Measurements from ENCODE around the gene FAM170B.

FAM170B gene

GRCh38 chr10:49174261-49174925 lies 40.6 kb upstream of the FAM170B start:
- no peaks in the 10 kb centered on the region for H3K9me2 ChIP-seq (replicated peaks; ENCODE audit: low read depth, low read length)
- no peak overlapping the region for H3K4me3 ChIP-seq (ENCODE audit: low read length, poor library complexity, severe bottlenecking)
- no peak overlapping the region for H2AFZ ChIP-seq (ENCODE audit: low read length)
- H3K4me2 ChIP-seq (ENCODE audit: low read depth, low read length, poor library complexity, severe bottlenecking), result no peak overlapping the region
- H3K9me3 ChIP-seq (ENCODE audit: insufficient read depth, low read depth, low read length), result no peaks in the 10 kb centered on the region
- no peaks in the 10 kb centered on the region for H3K36me3 ChIP-seq (ENCODE audit: insufficient read depth, low read length)
- no peak overlapping the region for H3K9ac ChIP-seq (ENCODE audit: low read depth, low read length, poor library complexity, severe bottlenecking)
- TF ChIP-seq EZH2phosphoT487 (IDR thresholded peaks at IDR 0.05; ENCODE audit: borderline replicate concordance) (no peak), CTCF (conservative IDR thresholded peaks at IDR 0.05; ENCODE audit: low read length) (no peak)
- H3F3A ChIP-seq (ENCODE audit: low read depth), result no peaks in the 10 kb centered on the region
- H3K79me2 ChIP-seq (ENCODE audit: insufficient read depth, low read length), result no peaks in the 10 kb centered on the region
- no peaks in the 10 kb centered on the region for H4K20me1 ChIP-seq (ENCODE audit: insufficient read depth, low read length, poor library complexity, severe bottlenecking)
- H3K27me3 ChIP-seq (ENCODE audit: insufficient read depth, low read length, poor library complexity, severe bottlenecking), result no peaks in the 10 kb centered on the region
- H3K4me1 ChIP-seq (ENCODE audit: insufficient read depth, low read length, poor library complexity, severe bottlenecking), result peaks cover 6% of the 10 kb centered on the region

- no peaks in the 10 kb centered on the region for H3K79me2 ChIP-seq (ENCODE audit: insufficient read depth, low read length)
- H3K9me2 ChIP-seq (replicated peaks; ENCODE audit: low read depth, low read length), result no peaks in the 10 kb centered on the region
- no peaks in the 10 kb centered on the region for H3F3A ChIP-seq (ENCODE audit: low read depth)
- H4K20me1 ChIP-seq (ENCODE audit: insufficient read depth, low read length, poor library complexity, severe bottlenecking), result no peaks in the 10 kb centered on the region
- no peaks in the 10 kb centered on the region for H3K9me3 ChIP-seq (ENCODE audit: insufficient read depth, low read depth, low read length)
- peaks cover 6% of the 10 kb centered on the region for H3K4me1 ChIP-seq (ENCODE audit: insufficient read depth, low read length, poor library complexity, severe bottlenecking)
- H3K36me3 ChIP-seq (ENCODE audit: insufficient read depth, low read length), result no peaks in the 10 kb centered on the region
- TF ChIP-seq CTCF (conservative IDR thresholded peaks at IDR 0.05; ENCODE audit: low read length) (no peak), EZH2phosphoT487 (IDR thresholded peaks at IDR 0.05; ENCODE audit: borderline replicate concordance) (no peak)
- H3K9ac ChIP-seq (ENCODE audit: low read depth, low read length, poor library complexity, severe bottlenecking), result no peak overlapping the region
- no peak overlapping the region for H3K4me2 ChIP-seq (ENCODE audit: low read depth, low read length, poor library complexity, severe bottlenecking)
- no peak overlapping the region for H3K4me3 ChIP-seq (ENCODE audit: low read length, poor library complexity, severe bottlenecking)
- H2AFZ ChIP-seq (ENCODE audit: low read length), result no peak overlapping the region
- no peaks in the 10 kb centered on the region for H3K27me3 ChIP-seq (ENCODE audit: insufficient read depth, low read length, poor library complexity, severe bottlenecking)
Measured at GRCh38 chr10:49173853-49174252, 40.0 kb upstream of the FAM170B start.

GRCh38 chr10:49173201-49173772 lies 39.5 kb upstream of the FAM170B start:
- Histone ChIP-seq H3K9me2 (replicated peaks; ENCODE audit: low read depth, low read length) (no peaks in the 10 kb centered on the region), H3K27me3 (ENCODE audit: insufficient read depth, low read length, poor library complexity, severe bottlenecking) (no peaks in the 10 kb centered on the region), H3K9ac (ENCODE audit: low read depth, low read length, poor library complexity, severe bottlenecking) (no peak overlapping the region), H3K36me3 (ENCODE audit: insufficient read depth, low read length) (no peaks in the 10 kb centered on the region), H3K4me3 (ENCODE audit: low read length, poor library complexity, severe bottlenecking) (no peak overlapping the region), H3K4me2 (ENCODE audit: low read depth, low read length, poor library complexity, severe bottlenecking) (no peak overlapping the region), H3K9me3 (ENCODE audit: insufficient read depth, low read depth, low read length) (no peaks in the 10 kb centered on the region), H4K20me1 (ENCODE audit: insufficient read depth, low read length, poor library complexity, severe bottlenecking) (no peaks in the 10 kb centered on the region), H3K4me1 (ENCODE audit: insufficient read depth, low read length, poor library complexity, severe bottlenecking) (peaks cover 6% of the 10 kb centered on the region), H2AFZ (ENCODE audit: low read length) (no peak overlapping the region), H3F3A (ENCODE audit: low read depth) (no peaks in the 10 kb centered on the region), H3K79me2 (ENCODE audit: insufficient read depth, low read length) (no peaks in the 10 kb centered on the region)
- no peak for TF ChIP-seq EZH2phosphoT487 (IDR thresholded peaks at IDR 0.05; ENCODE audit: borderline replicate concordance)
- no peak for TF ChIP-seq CTCF (conservative IDR thresholded peaks at IDR 0.05; ENCODE audit: low read length)

Data from Loucy (cell line).